ENCODE data around the gene HID1. TPM values are rescaled to one million over a fixed set of nuclear protein-coding genes. Genes with fewer than 3 reads are reported as not detected.
"Not testable (repeated sequence)": the region's sequence is repeated elsewhere in the genome, so short reads cannot be mapped to it uniquely, and the experiment has no call there.

Gene HID1
- total RNA-seq, 5 donors from 2014 or later (not counting 1 experiment from before 2014, with no cell fraction given), result 12.7 to 21.0 (median 14.5) TPM

GRCh38 chr17:74982663-74983313 lies 10.2 kb upstream of the HID1 start:
- WGBS (ENCODE audit: insufficient coverage), result 35% methylated on average over 10 of the region's 14 CpGs
- DNase-seq (peak in 2 of 35 experiments; percentile 8 to 38), ATAC-seq (replicated peaks in 1 of 4) (peak in 2 of 4 experiments; percentile 1 to 2)
- POLR2A ChIA-PET, result interaction anchor here in 1 of 2 donors (0.6 kb wide), 1 partner anchor 107 kb away, joined by 3 read pairs; no protein-coding TSS in a partner anchor
- Histone ChIP-seq H3K4me1 (ENCODE audit: control insufficient read depth in 1 of 2, extremely low read depth in 1 of 2, insufficient read depth in 2 of 2, low read length in 2 of 2) (peaks cover 10 to 26% of the 10 kb centered on the region in 2 experiments), H3K27me3 (replicated peaks in 1 of 2; ENCODE audit: control insufficient read depth in 2 of 2, extremely low read depth in 1 of 2, insufficient read depth in 2 of 2, low read length in 1 of 2) (peaks cover 2 to 11% of the 10 kb centered on the region in 2 experiments), H3K4me3 (ENCODE audit: control insufficient read depth in 1 of 2, extremely low read depth in 1 of 2, low read length in 1 of 2) (peak overlapping the region in 1 of 2 donors; percentile 30), H3K27ac (ENCODE audit: low read length) (peak overlapping the region; percentile 57)
- CTCF ChIA-PET; H3K27me3 Mint-ChIP-seq; H3K9me3 ChIP-seq; H3K9me3 Mint-ChIP-seq; H3K36me3 ChIP-seq (ENCODE audit: control insufficient read depth in 2 of 2, extremely low read depth in 1 of 2, insufficient read depth in 1 of 2, low read length in 1 of 2); H3K36me3 Mint-ChIP-seq: not testable (repeated sequence)
- Mint-ChIP-seq H3K4me3 (peak overlapping the region; percentile 59 to 87 (median 76)), H3K4me1 (peaks cover 20 to 25% (median 25%) of the 10 kb centered on the region in 3 donors), H3K27ac (peak overlapping the region; percentile 49 to 78)

GRCh38 chr17:74981979-74982662 lies 9.6 kb upstream of the HID1 start:
- H3K4me1 Mint-ChIP-seq, result peaks cover 17 to 23% (median 23%) of the 10 kb centered on the region in 3 donors
- peaks cover 0 to 6% of the 10 kb centered on the region in 2 donors for H3K27me3 Mint-ChIP-seq
- ChIA-PET CTCF (no interaction called here), POLR2A (interaction anchor here in 1 of 2 donors (0.6 kb wide), 1 partner anchor 108 kb away, joined by 3 read pairs; no protein-coding TSS in a partner anchor)
- Histone ChIP-seq H3K36me3 (ENCODE audit: control insufficient read depth in 2 of 2, extremely low read depth in 1 of 2, insufficient read depth in 1 of 2, low read length in 1 of 2) (no peaks in the 10 kb centered on the region), H3K27me3 (replicated peaks in 1 of 2; ENCODE audit: control insufficient read depth in 2 of 2, extremely low read depth in 1 of 2, insufficient read depth in 2 of 2, low read length in 1 of 2) (peaks cover 2 to 10% of the 10 kb centered on the region in 2 experiments), H3K27ac (ENCODE audit: low read length) (peak overlapping the region; percentile 59), H3K4me1 (ENCODE audit: control insufficient read depth in 1 of 2, extremely low read depth in 1 of 2, insufficient read depth in 2 of 2, low read length in 2 of 2) (peaks cover 10 to 24% of the 10 kb centered on the region in 2 experiments), H3K4me3 (ENCODE audit: control insufficient read depth in 1 of 2, extremely low read depth in 1 of 2, low read length in 1 of 2) (peak overlapping the region; percentile 55 to 81), H3K9me3 (no peaks in the 10 kb centered on the region)
- under 1% methylated on average over 60 of the region's 61 CpGs for WGBS (ENCODE audit: insufficient coverage)
- H3K27ac Mint-ChIP-seq, result peak overlapping the region; percentile 84 to 91
- DNase-seq, result peak; percentile 54 to 90 (median 78)
- H3K9me3 Mint-ChIP-seq, result no peaks in the 10 kb centered on the region
- peak; percentile 94 to 96 (median 96) for ATAC-seq (replicated peaks in 1 of 4)
- peak overlapping the region; percentile 76 to 89 (median 87) for H3K4me3 Mint-ChIP-seq
- H3K36me3 Mint-ChIP-seq, result no peaks in the 10 kb centered on the region

- Mint-ChIP-seq H3K4me1 (peaks cover 13 to 16% (median 16%) of the 10 kb centered on the region in 3 donors), H3K4me3 (peak overlapping the region; percentile 76 to 89 (median 87)), H3K27ac (peak overlapping the region; percentile 84 to 91), H3K27me3 (peaks cover 0 to 6% of the 10 kb centered on the region in 2 donors), H3K9me3 (no peaks in the 10 kb centered on the region), H3K36me3 (no peaks in the 10 kb centered on the region)
- no peaks in the 10 kb centered on the region for H3K36me3 ChIP-seq (ENCODE audit: control insufficient read depth in 2 of 2, extremely low read depth in 1 of 2, insufficient read depth in 1 of 2, low read length in 1 of 2)
- CTCF ChIA-PET, result no interaction called here
- H3K9me3 ChIP-seq, result no peaks in the 10 kb centered on the region
- DNase-seq (no peak), ATAC-seq (replicated peaks in 1 of 4) (peak; percentile 2 to 23 (median 12))
- H3K4me3 ChIP-seq (ENCODE audit: control insufficient read depth in 1 of 2, extremely low read depth in 1 of 2, low read length in 1 of 2), result peak overlapping the region; percentile 55 to 81
- H3K27ac ChIP-seq (ENCODE audit: low read length), result peak overlapping the region; percentile 59
- POLR2A ChIA-PET, result no interaction called here
- 60% methylated on average over 9 of the region's 16 CpGs for WGBS (ENCODE audit: insufficient coverage)
- peaks cover 6 to 19% of the 10 kb centered on the region in 2 experiments for H3K4me1 ChIP-seq (ENCODE audit: control insufficient read depth in 1 of 2, extremely low read depth in 1 of 2, insufficient read depth in 2 of 2, low read length in 2 of 2)
- H3K27me3 ChIP-seq (replicated peaks in 1 of 2; ENCODE audit: control insufficient read depth in 2 of 2, extremely low read depth in 1 of 2, insufficient read depth in 2 of 2, low read length in 1 of 2), result peaks cover 2 to 11% of the 10 kb centered on the region in 2 experiments
Observed at GRCh38 chr17:74981318-74981978, 8.9 kb upstream of the HID1 start.

GRCh38 chr17:74979408-74980146 lies 7.0 kb upstream of the HID1 start:
- Histone ChIP-seq H3K9me3 (no peaks in the 10 kb centered on the region), H3K4me1 (ENCODE audit: control insufficient read depth in 1 of 2, extremely low read depth in 1 of 2, insufficient read depth in 2 of 2, low read length in 2 of 2) (peaks cover 6 to 19% of the 10 kb centered on the region in 2 experiments), H3K27me3 (replicated peaks in 1 of 2; ENCODE audit: control insufficient read depth in 2 of 2, extremely low read depth in 1 of 2, insufficient read depth in 2 of 2, low read length in 1 of 2) (peaks cover 2 to 13% of the 10 kb centered on the region in 2 experiments), H3K36me3 (ENCODE audit: control insufficient read depth in 2 of 2, extremely low read depth in 1 of 2, insufficient read depth in 1 of 2, low read length in 1 of 2) (no peaks in the 10 kb centered on the region), H3K27ac (ENCODE audit: low read length) (no peak overlapping the region), H3K4me3 (ENCODE audit: control insufficient read depth in 1 of 2, extremely low read depth in 1 of 2, low read length in 1 of 2) (no peak overlapping the region)
- Mint-ChIP-seq H3K4me1 (peaks cover 13 to 15% (median 14%) of the 10 kb centered on the region in 3 donors), H3K4me3 (peak overlapping the region in 1 of 3 donors; percentile 41), H3K9me3 (no peaks in the 10 kb centered on the region), H3K27ac (peak overlapping the region; percentile 19 to 22), H3K36me3 (no peaks in the 10 kb centered on the region), H3K27me3 (peaks cover 0 to 11% of the 10 kb centered on the region in 2 donors)
- 83% methylated on average over 8 of the region's 17 CpGs for WGBS (ENCODE audit: insufficient coverage)
- DNase-seq (no peak), ATAC-seq (replicated peaks in 1 of 4) (no peak)
- CTCF ChIA-PET, result interaction anchor here in 1 of 2 donors (0.6 kb wide), 1 partner anchor 261 kb away, joined by 3 read pairs; no protein-coding TSS in a partner anchor
- POLR2A ChIA-PET, result interaction anchor here in 1 of 2 donors (0.5 kb wide), 1 partner anchor 27 kb away, joined by 4 read pairs; no protein-coding TSS in a partner anchor

GRCh38 chr17:74978240-74978639 lies 5.7 kb upstream of the HID1 start:
- Histone ChIP-seq H3K27ac (ENCODE audit: low read length) (no peak overlapping the region), H3K4me3 (ENCODE audit: control insufficient read depth in 1 of 2, extremely low read depth in 1 of 2, low read length in 1 of 2) (no peak overlapping the region), H3K36me3 (ENCODE audit: control insufficient read depth in 2 of 2, extremely low read depth in 1 of 2, insufficient read depth in 1 of 2, low read length in 1 of 2) (no peaks in the 10 kb centered on the region), H3K9me3 (no peaks in the 10 kb centered on the region), H3K27me3 (replicated peaks in 1 of 2; ENCODE audit: control insufficient read depth in 2 of 2, extremely low read depth in 1 of 2, insufficient read depth in 2 of 2, low read length in 1 of 2) (peaks cover 2 to 26% of the 10 kb centered on the region in 2 experiments), H3K4me1 (ENCODE audit: control insufficient read depth in 1 of 2, extremely low read depth in 1 of 2, insufficient read depth in 2 of 2, low read length in 2 of 2) (peaks cover 6 to 22% of the 10 kb centered on the region in 2 experiments)
- no peaks in the 10 kb centered on the region for H3K9me3 Mint-ChIP-seq
- H3K27me3 Mint-ChIP-seq, result peaks cover 0 to 15% of the 10 kb centered on the region in 2 donors
- ATAC-seq (replicated peaks in 1 of 4) (no peak), DNase-seq (no peak)
- WGBS (ENCODE audit: insufficient coverage), result 69% methylated on average over 2 of the region's 3 CpGs
- no peak overlapping the region for H3K4me3 Mint-ChIP-seq
- ChIA-PET CTCF (no interaction called here), POLR2A (no interaction called here)
- H3K27ac Mint-ChIP-seq, result no peak overlapping the region
- H3K36me3 Mint-ChIP-seq, result no peaks in the 10 kb centered on the region
- peaks cover 13 to 16% (median 14%) of the 10 kb centered on the region in 3 donors for H3K4me1 Mint-ChIP-seq
